SJCRH30 (cell line): ENCODE data around the gene ERP29. TPM values are rescaled to one million over a fixed set of nuclear protein-coding genes. Genes with fewer than 3 reads are reported as not detected.
"Not testable (repeated sequence)": the region's sequence is repeated elsewhere in the genome, so short reads cannot be mapped to it uniquely, and the experiment has no call there.

Source experiments
- DNase-seq, 2 experiments: peaks; one replicate each; pipeline ENCODE4 v3.0.0-alpha.2; 2015 to 2020
- H3K27ac ChIP-seq: fragments of 250-450 bp; sonication (Bioruptor Pico); 2 replicates; pipeline ENCODE4 v1.5.1; 2020; ENCODE audit warnings: mild to moderate bottlenecking, moderate library complexity
- H3K27me3 ChIP-seq: fragments of 250-450 bp; sonication (Bioruptor Pico); 2 replicates; pipeline ENCODE4 v1.5.1; 2020; ENCODE audit warnings: mild to moderate bottlenecking, moderate library complexity
- H3K36me3 ChIP-seq: fragments of 250-450 bp; sonication (Bioruptor Pico); 2 replicates; pipeline ENCODE4 v1.5.1; 2020; ENCODE audit warnings: mild to moderate bottlenecking, moderate library complexity
- H3K4me1 ChIP-seq: fragments of 250-450 bp; sonication (Bioruptor Pico); 2 replicates; pipeline ENCODE4 v1.5.1; 2020; ENCODE audit warnings: mild to moderate bottlenecking, moderate library complexity
- H3K4me3 ChIP-seq: fragments of 250-450 bp; sonication (Bioruptor Pico); 2 replicates; pipeline ENCODE4 v1.5.1; 2020; ENCODE audit warnings: mild to moderate bottlenecking, moderate library complexity
- H3K9me3 ChIP-seq: fragments of 250-450 bp; sonication (Bioruptor Pico); replicated peaks from 2 replicates; pipeline ENCODE4 v1.5.1; 2020; ENCODE audit warnings: mild to moderate bottlenecking, moderate library complexity
- total RNA-seq: library from RNA; depleted of rRNA; stranded (reverse); fragments of >200 nt; shearing (Covaris generic); gene quantifications from 2 replicates; pipeline ENCODE4 v1.2.3, GENCODE V29; 2014

Gene ERP29
- total RNA-seq, 1 experiment from 2014 or later: 38.5 TPM

DNA sequence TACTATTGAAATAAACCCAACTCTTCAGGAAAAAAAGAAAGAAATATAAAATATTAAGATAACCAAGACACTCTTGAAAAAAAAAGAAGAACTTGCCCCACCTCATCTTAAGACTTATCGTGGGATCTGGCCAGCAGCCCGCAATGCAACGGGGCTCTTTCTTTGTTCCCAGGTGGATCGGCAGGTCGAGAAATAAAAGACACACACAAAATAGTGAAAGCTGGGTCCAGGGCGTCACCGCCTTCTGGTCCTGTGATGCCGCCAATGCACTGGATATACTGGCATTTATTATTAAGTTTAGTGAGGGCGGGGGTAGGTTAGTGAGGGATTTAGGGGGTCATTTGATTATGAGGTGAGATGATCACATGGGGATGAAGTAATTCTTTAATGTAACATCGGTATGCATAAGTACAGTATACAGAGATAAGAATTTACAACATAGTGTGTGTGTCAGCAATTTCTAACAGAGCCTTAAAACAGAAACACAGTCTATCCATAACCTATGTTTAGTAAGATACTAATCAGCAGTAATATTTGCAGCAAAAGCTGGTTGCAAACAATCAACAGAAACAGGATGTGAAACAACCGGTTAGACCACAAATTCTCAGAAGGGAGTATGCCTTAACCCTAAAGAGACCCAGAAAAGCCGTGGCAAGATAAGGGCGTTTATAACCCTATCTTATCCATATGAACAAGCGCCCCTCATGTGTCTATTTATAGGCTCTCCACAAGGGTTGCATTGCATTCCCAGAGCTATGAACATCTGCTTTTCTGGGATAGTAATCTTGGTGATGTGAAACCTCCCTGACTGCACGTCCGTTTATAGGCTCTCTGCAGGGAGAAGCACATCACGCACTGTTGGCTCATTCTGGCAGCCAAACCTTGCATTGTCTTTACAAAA lies 18.8 kb upstream of the ERP29 start:
- H3K27ac ChIP-seq, DNase-seq, H3K4me3 ChIP-seq: not testable (repeated sequence)

DNA sequence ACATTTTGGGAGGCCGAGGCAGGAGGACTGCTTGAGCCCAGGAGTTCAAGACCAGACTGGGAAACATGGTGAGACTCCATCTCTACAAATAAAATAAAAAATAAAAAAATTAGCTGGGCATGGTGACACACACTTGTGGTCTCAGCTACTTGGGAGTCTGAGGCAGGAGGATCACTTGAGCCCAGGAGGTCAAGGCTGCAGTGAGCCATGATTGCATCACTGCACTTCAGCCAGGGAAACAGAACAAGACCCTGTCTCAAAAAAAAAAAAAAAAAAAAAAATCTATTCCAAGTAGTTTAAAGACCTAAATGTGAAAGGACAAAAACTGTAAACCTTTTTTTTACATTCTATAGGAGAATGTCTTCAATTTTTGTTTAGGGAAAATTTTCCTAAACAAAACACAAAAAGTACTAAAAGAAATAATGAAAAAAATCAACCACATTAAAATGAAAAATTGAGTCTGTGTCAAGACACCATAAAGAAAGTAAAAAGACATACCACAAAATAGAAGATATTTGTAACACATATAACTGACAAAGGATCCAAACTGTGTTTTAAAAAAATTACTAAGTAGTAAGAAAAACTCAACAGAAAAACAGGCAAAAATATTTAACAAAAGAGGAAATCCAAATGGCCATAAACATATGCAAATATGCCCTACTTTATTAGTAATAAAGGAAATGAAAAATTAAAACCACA lies 17.3 kb upstream of the ERP29 start:
- Histone ChIP-seq H3K4me3 (no peak overlapping the region), H3K27me3 (no peaks in the 10 kb centered on the region), H3K27ac (no peak overlapping the region), H3K4me1 (no peaks in the 10 kb centered on the region), H3K36me3 (no peaks in the 10 kb centered on the region), H3K9me3 (no peaks in the 10 kb centered on the region)
- no peak for DNase-seq

More for the DNA sequence above, 18.8 kb upstream of the ERP29 start:
- H3K36me3 ChIP-seq, H3K4me1 ChIP-seq, H3K9me3 ChIP-seq, H3K27me3 ChIP-seq: not testable (repeated sequence)

DNA sequence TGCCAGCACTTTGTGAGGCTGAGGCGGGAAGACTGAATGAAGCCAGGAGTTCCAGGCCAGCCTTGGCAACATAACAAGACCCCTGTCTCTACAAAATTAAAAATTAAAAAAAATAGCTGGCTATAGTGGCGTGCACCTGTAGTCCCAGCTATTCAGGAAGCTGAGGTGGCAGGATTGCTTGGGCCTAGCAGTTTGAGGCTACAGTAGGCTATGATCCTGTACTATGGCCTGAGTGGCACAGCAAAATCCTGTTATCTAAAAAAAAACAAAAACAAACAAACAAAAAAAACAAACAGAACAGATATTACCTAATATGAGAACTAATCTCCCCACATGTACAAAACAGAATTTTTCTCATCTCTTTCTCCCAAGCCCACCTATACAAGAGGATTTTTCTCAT lies 15.9 kb upstream of the ERP29 start:
- H3K9me3 ChIP-seq: no peaks in the 10 kb centered on the region
- no peak overlapping the region for H3K4me3 ChIP-seq
- H3K4me1 ChIP-seq: no peaks in the 10 kb centered on the region
- DNase-seq: no peak
- no peaks in the 10 kb centered on the region for H3K36me3 ChIP-seq
- no peaks in the 10 kb centered on the region for H3K27me3 ChIP-seq
- H3K27ac ChIP-seq: no peak overlapping the region

DNA sequence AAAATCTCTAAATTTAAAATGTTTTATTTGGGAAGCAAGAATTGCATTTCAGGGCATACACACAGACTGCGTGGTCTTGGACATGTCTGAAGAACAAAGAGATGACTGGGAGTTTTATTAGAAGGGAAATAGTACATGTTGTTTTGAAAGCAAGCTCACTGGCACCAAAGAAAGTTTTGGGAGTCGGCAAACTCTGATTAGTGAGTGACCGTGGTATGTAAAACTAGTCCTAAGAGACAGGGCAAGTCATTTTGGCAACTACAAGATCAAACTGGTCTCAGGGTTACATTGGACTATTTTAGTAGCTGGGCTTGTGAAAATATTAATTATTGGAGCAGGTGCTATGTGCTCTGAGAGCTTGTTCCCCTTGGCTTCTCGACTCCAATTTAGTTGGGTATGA lies 15.2 kb upstream of the ERP29 start:
- DNase-seq: no peak
- H3K27ac ChIP-seq: no peak overlapping the region
- H3K4me1 ChIP-seq: no peaks in the 10 kb centered on the region
- H3K27me3 ChIP-seq: no peaks in the 10 kb centered on the region
- no peaks in the 10 kb centered on the region for H3K9me3 ChIP-seq
- H3K36me3 ChIP-seq: no peaks in the 10 kb centered on the region
- no peak overlapping the region for H3K4me3 ChIP-seq

DNA sequence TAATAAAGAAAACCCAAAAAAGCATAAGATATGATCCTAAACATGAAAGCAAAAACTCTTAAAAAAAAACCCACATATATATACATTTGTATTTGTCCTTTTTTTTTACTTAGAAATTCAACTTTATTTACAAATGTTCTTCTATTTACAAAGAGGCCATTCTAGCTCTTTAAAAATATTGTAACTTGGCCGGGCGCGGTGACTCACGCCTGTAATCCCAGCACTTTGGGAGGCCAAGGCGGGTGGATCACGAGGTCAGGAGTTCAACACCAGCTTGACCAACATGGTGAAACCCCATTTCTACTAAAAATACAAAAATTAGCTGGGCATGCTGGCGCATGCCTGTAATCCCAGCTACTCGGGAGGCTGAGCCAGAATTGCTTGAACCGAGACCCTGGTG lies 14.1 kb upstream of the ERP29 start:
- H3K4me3 ChIP-seq, H3K36me3 ChIP-seq, DNase-seq, H3K27ac ChIP-seq, H3K27me3 ChIP-seq, H3K9me3 ChIP-seq, H3K4me1 ChIP-seq: not testable (repeated sequence)

DNA sequence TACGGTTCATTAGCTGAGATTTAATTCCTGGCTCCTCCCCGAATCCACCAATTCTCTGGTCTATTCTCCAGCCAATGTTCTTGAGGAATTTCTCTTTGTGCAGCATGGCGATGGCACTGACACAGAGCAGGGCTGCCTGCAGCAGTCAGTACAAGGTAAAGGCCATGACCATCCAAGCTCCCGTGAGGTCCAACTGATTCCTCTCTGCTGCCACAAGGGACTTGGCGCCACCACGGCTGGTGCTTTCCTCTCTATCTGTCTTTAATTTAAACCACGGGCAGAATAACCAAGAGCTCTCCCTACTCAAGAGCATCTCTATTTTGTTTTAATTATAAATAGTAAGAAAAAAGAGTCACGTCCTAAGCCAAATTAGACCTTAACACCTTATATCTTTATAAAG lies 12.4 kb upstream of the ERP29 start:
- Histone ChIP-seq H3K9me3 (no peaks in the 10 kb centered on the region), H3K4me3 (no peak overlapping the region), H3K27me3 (no peaks in the 10 kb centered on the region), H3K4me1 (0 out of 2 replicates have a peak, but pooled peaks cover 4% of the 10 kb centered on the region), H3K36me3 (no peaks in the 10 kb centered on the region), H3K27ac (no peak overlapping the region)
- DNase-seq: no peak

DNA sequence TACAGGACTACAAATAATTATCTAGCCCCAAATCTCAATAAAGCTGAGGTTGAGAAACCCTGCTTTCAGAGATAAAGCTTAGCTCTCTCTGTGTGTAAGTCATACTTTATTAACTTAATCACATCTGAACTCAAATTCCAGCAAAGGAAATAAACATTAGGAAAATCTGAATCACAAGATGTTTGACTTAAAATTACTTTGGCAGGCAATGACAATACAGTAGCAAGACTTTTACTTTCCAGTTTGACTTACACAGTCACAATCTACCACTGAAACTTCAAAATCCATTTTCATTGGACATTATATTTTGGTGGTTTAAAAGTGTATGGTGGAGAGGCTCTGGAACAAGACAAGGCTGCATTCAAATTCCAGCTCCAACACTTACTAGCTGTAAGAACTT lies 11.7 kb upstream of the ERP29 start:
- Histone ChIP-seq H3K27ac (no peak overlapping the region), H3K4me1 (0 out of 2 replicates have a peak, but pooled peaks cover 4% of the 10 kb centered on the region), H3K4me3 (no peak overlapping the region), H3K36me3 (no peaks in the 10 kb centered on the region), H3K9me3 (no peaks in the 10 kb centered on the region), H3K27me3 (no peaks in the 10 kb centered on the region)
- no peak for DNase-seq

DNA sequence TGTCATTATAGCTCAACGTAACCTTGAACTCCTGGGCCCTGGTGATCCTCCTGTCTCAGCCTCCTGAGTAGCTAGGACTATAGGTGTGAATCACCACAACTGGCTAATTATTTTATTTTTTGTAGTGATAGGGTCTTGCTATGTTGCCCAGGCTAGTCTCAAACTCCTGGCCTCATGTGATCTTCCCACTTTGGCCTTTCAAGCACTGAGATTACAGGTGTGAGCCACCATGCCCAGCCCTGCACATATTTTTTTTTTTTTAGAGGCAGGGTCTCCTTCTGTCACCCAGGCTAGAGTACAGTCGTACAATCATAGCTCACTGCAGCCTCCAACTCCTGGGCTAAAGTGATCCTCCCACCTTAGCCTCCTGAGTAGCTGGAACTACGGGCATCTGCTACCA lies 9.2 kb upstream of the ERP29 start:
- Histone ChIP-seq H3K36me3 (no peaks in the 10 kb centered on the region), H3K9me3 (no peaks in the 10 kb centered on the region), H3K4me3 (no peak overlapping the region), H3K4me1 (0 out of 2 replicates have a peak, but pooled peaks cover 4% of the 10 kb centered on the region), H3K27ac (no peak overlapping the region), H3K27me3 (no peaks in the 10 kb centered on the region)
- no peak for DNase-seq

DNA sequence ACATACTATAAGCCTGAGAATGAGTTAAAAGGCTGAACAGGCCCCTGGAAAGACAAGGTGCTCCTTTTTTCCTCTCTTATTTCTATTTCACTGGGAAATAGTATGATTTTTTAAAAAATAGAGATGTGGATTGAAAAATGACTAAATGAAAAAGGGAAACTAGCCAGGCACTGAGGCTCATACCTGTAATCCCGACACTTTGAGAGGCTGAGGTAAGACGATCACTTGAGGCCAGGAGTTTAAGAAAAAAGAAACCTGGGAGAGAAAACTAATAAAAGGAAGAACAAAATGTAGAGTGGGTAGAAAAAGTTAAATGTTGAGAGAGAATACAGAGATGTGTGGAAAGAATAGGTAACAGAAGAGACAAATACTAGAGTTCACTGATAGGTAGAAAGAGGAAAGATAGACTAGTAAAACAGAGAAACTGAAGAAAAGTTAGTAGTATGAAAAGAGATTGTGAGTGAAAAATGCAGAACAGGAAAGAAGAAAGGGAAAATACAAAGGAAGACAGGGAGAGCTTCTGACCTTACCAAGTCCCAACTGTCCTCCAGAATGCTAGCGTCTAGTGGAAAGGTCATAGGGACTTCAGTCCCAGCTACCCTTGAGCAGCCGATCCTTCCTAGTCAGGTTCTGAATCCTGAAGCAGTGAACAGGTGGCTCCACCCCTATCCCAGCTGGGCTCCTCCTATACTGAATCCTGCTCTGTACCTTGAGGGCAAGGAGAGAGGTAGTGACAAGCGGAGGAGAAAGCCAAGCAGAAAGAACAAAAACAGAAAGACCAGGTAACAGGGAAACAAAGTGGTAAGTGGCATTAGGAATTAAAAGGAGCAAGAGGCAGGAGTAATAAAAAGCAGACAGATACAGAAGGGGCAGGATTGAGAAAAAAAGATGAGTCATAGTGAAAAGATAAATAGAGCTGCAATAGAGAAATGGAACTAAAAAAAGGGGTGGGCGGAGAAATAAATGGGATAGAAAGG lies 7.5 kb upstream of the ERP29 start:
- Histone ChIP-seq H3K27ac (no peak overlapping the region; the same call in 1 of the 2 replicates), H3K27me3 (no peaks in the 10 kb centered on the region), H3K4me1 (0 out of 2 replicates have a peak, but pooled peaks cover 4% of the 10 kb centered on the region), H3K36me3 (no peaks in the 10 kb centered on the region), H3K9me3 (no peaks in the 10 kb centered on the region), H3K4me3 (no peak overlapping the region)
- DNase-seq: no peak

DNA sequence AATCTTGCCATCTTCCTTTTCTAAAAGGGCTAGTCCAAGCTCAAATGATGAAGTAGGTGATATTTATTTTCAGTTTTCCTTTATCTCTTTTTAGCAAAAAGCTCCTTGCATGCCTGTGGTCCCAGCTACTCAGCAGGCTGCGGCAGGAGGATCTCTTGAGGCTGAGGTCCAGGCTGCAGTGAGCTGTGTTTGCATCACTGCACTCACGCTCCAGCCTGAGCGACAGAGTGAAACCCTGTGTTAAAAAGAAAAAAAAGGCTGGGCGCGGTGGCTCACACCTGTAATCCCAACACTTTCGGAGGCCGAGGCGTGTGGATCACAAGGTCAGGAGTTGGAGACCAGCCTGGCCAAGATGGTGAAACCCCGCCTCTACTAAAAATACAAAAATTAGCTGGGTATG lies 5.3 kb upstream of the ERP29 start:
- DNase-seq: no peak
- H3K36me3 ChIP-seq: no peaks in the 10 kb centered on the region
- no peaks in the 10 kb centered on the region for H3K27me3 ChIP-seq
- no peaks in the 10 kb centered on the region for H3K9me3 ChIP-seq
- H3K4me3 ChIP-seq: no peak overlapping the region
- no peak overlapping the region for H3K27ac ChIP-seq
- 0 out of 2 replicates have a peak, but pooled peaks cover 4% of the 10 kb centered on the region for H3K4me1 ChIP-seq

DNA sequence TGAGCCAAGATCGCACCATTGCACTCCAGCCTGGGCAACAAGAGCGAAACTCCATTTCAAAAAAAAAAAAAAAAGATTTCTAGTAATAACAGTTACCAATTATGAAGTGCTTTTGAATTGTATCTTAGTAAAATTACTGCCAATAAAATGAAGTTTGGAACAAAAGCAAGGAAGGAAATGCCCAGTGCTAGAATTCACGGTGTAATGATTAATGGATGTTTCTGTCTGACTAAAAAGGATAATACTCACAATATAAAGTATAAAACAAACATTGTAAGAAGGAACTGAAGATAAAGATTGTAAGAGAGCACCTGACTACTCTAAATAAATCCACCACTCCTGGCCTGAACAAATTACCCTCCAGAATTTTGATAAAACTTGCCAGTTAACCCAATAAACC lies 4.3 kb upstream of the ERP29 start:
- no peak overlapping the region for H3K4me3 ChIP-seq
- no peak overlapping the region for H3K27ac ChIP-seq
- H3K4me1 ChIP-seq: 0 out of 2 replicates have a peak, but pooled peaks cover 4% of the 10 kb centered on the region
- no peaks in the 10 kb centered on the region for H3K36me3 ChIP-seq
- no peaks in the 10 kb centered on the region for H3K27me3 ChIP-seq
- no peaks in the 10 kb centered on the region for H3K9me3 ChIP-seq
- no peak for DNase-seq

DNA sequence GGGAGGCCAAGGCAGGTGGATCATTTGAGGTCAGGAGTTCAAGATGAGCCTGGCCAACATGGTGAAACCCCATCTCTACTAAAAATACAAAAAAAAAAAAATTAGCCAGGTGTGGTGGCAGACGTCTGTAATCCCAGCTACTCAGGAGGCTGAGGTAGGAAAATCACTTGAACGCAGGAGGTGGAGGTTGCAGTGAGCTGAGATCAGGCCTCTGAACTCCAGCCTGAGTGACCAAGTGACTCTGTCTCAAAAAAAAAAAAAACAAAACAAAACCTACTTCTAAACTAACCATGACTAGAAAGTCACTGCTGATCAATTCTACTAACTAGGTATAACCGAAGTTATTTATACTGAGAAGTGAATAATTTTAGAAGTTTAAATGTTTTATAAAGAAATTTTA lies 3.6 kb upstream of the ERP29 start:
- not testable (repeated sequence) for H3K27ac ChIP-seq, H3K9me3 ChIP-seq, H3K4me1 ChIP-seq, H3K4me3 ChIP-seq, H3K36me3 ChIP-seq, DNase-seq, H3K27me3 ChIP-seq

DNA sequence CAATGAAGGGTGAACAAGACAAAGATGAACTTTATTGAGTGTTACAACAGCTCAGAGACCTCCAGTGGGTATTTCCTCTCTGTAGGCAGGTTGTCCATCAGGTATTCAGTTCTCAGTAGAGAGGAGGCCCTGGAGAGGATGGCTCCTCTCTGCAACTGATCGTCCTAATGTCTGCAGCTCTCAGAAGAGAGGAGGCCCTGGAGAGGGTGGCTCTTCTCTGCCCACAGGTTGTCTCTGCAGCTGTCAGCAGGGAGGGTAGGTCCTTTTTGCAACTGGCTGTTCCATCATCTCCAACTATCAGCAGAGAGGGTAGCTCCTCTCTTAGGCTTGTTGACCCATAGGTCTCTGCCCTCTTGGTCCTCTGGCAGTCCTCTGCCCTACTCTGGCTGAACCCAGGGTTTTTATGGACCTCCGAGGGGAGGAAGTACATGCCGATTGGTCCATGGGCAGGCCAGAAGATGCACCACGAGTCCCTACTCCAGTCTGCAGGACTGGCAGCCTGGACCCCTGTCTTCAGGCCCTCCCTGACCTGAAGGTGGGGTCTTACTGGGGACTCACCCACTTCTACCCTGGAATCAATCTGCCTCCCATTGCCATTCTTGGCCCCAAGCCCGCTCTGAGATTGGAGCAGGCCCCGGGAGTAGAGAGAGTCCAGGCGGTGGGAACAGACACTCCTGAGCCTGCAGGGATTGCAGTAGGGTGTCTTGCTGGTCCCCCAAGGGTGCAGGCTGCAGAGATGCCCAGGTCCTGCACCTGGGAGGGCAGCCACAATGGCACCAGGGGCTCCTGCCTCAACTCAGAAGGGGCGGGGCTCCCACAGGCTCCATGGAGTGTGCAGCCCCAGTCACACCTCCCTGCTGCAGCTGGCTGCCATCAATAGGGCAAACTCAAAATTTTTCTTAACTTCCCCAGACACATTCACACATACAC lies 2.5 kb upstream of the ERP29 start:
- no peak for DNase-seq
- Histone ChIP-seq H3K27me3 (no peaks in the 10 kb centered on the region), H3K27ac (no peak overlapping the region), H3K4me3 (no peak overlapping the region), H3K9me3 (no peaks in the 10 kb centered on the region), H3K4me1 (peaks cover 3% of the 10 kb centered on the region; the same call in 1 of the 2 replicates), H3K36me3 (no peaks in the 10 kb centered on the region)
